Hematopoietic multipotent progenitor cell treated with erythropoietin and hydrocortisone succinate and interleukin-3 and kit ligand, for 17 days (in vitro differentiated cells): Measurements from ENCODE around the gene PPP1R10.

Experiments
- DNase-seq: peaks from one replicate; pipeline ENCODE4 v3.0.0-alpha.2; 2015; ENCODE audit warnings: low spot score

The PPP1R10 gene

GRCh38 chr6:30619561-30619960 is 2.5 kb upstream of the PPP1R10 start:
- no peak for DNase-seq

GRCh38 chr6:30618270-30618797 is 1.3 kb upstream of the PPP1R10 start:
- DNase-seq, result peak; percentile 59

- peak; percentile 99 for DNase-seq
Observed at GRCh38 chr6:30617565-30618269, 674 bp upstream of the PPP1R10 start, which contains the start of gene MRPS18B. Gene MRPS18B (plus strand): TSS chr6:30617840. CDS start chr6:30617866, 26 bp downstream.

GRCh38 chr6:30615958-30616810 is 859 bp downstream of the PPP1R10 start:
- peak; percentile 82 for DNase-seq

GRCh38 chr6:30615219-30615957 is 1.7 kb downstream of the PPP1R10 start:
- DNase-seq, result peak; percentile 85

GRCh38 chr6:30614843-30615218 is 2.2 kb downstream of the PPP1R10 start:
- DNase-seq, result peak; percentile 98

- no peak for DNase-seq
Observed at GRCh38 chr6:30614044-30614842, 2.8 kb downstream of the PPP1R10 start.

- peak; percentile 48 for DNase-seq
Observed at GRCh38 chr6:30613251-30614043, 3.6 kb downstream of the PPP1R10 start.

GRCh38 chr6:30612687-30613248 is 4.3 kb downstream of the PPP1R10 start:
- peak; percentile 19 for DNase-seq

GRCh38 chr6:30612213-30612612 is 4.8 kb downstream of the PPP1R10 start:
- DNase-seq, result peak; percentile 43

GRCh38 chr6:30611856-30612194 is 5.2 kb downstream of the PPP1R10 start:
- DNase-seq, result no peak

GRCh38 chr6:30611150-30611855 is 5.7 kb downstream of the PPP1R10 start:
- DNase-seq, result peak; percentile 5

GRCh38 chr6:30610065-30610464 is 7.0 kb downstream of the PPP1R10 start:
- no peak for DNase-seq

GRCh38 chr6:30603961-30604360 is 13.1 kb downstream of the PPP1R10 start:
- DNase-seq, result no peak

GRCh38 chr6:30601815-30602641 is 15.0 kb downstream of the PPP1R10 start:
- DNase-seq, result no peak

- DNase-seq, result no peak
Observed at GRCh38 chr6:30601436-30601814, 15.6 kb downstream of the PPP1R10 start.

GRCh38 chr6:30600451-30600961 is 16.5 kb downstream of the PPP1R10 start:
- no peak for DNase-seq

- DNase-seq, result no peak
Observed at GRCh38 chr6:30599625-30600324, 17.3 kb downstream of the PPP1R10 start.
